HepG2 (cell line): ENCODE results near the gene TRRAP. TPM values are rescaled to one million over a fixed set of nuclear protein-coding genes. Genes with fewer than 3 reads are reported as not detected.

Source experiments
- ATAC-seq: fragments of 200-7000 bp; cut with Tn5 transposase; 3 replicates; pipeline ENCODE4 v1.9.1; 2020; ENCODE audit warnings: mild to moderate bottlenecking, moderate library complexity
- BruUV-seq: library from RNA; stranded (reverse); fragments of 400-500 nt; replicated peaks from 2 replicates; lab custom pipeline; 2021; lab: Mats Ljungman, UMichigan
- CTCF ChIA-PET: fragments of 300-600 bp; formaldehyde crosslinking; extraction: SDS; loops from one replicate; lab custom pipeline; 2021; ENCODE audit warnings: low total read pairs, inconsistent platforms, low intra/inter-chr PET ratio; lab: Yijun Ruan, JAX
- POLR2A ChIA-PET: fragments of 350-600 bp; sonication (Branson Sonifier 250); formaldehyde crosslinking; loops from one replicate; lab custom pipeline; 2020; ENCODE audit warnings: antibody characterized with exemption, inconsistent platforms; lab: Yijun Ruan, JAX
- DNase-seq: peaks from one replicate; pipeline ENCODE4 v3.0.0-alpha.2; 2015; ENCODE audit warnings: low spot score
- FAIRE-seq: peaks from 3 replicates; lab custom pipeline; 2011; peaks lifted over from hg19 to GRCh38; lab: Jason Lieb, UNC
- H2AFZ ChIP-seq: one replicate; pipeline ENCODE4 v1.6.1; 2011; ENCODE audit warnings: low read length, inconsistent platforms
- H3K27ac ChIP-seq: fragments of 300-600 bp; 3 replicates; pipeline ENCODE4 v1.8.0; 2011; ENCODE audit warnings: mixed run types, mild to moderate bottlenecking, mixed read lengths, low read length, inconsistent platforms; ENCODE audit not compliant: insufficient read depth; ENCODE audit errors: extremely low read length
- H3K27me3 ChIP-seq, 2 experiments: fragments of 200-600 bp in 1 of 2; 2 replicates in 1 of 2; 3 replicates in 1 of 2; pipeline versions ENCODE4 v1.6.0 to v1.8.0; 2011; ENCODE audit warnings: low read length in 2 of 2, mild to moderate bottlenecking in 2 of 2, moderate library complexity in 2 of 2, inconsistent platforms in 1 of 2; ENCODE audit not compliant: insufficient read depth in 2 of 2, control insufficient read depth in 1 of 2
- H3K36me3 ChIP-seq, 2 experiments: fragments of 200-600 bp in 1 of 2; replicated peaks in 1 of 2; 2 replicates in 1 of 2; 3 replicates in 1 of 2; pipeline versions ENCODE4 v1.5.1 to v1.8.0; 2011; ENCODE audit warnings: low read length in 2 of 2, inconsistent platforms in 1 of 2; ENCODE audit not compliant: insufficient read depth in 2 of 2, control insufficient read depth in 1 of 2
- H3K4me1 ChIP-seq: 2 replicates; pipeline ENCODE4 v1.5.1; 2012; ENCODE audit warnings: low read length, inconsistent platforms; ENCODE audit not compliant: insufficient read depth
- H3K4me2 ChIP-seq: 2 replicates; pipeline ENCODE4 v1.6.0; 2011; ENCODE audit warnings: low read depth, low read length, inconsistent platforms
- H3K4me3 ChIP-seq, 3 experiments: fragments of 200-600 bp in 1 of 3; sonication (generic), shearing (Covaris generic) in 1 of 3; replicated peaks in 1 of 3; 2 replicates each; pipeline ENCODE4 v1.5.1; 2011 to 2016; ENCODE audit warnings: low read length in 3 of 3, inconsistent platforms in 2 of 3, low read depth in 2 of 3, mild to moderate bottlenecking in 2 of 3, control low read depth in 1 of 3, mixed read lengths in 1 of 3; ENCODE audit not compliant: insufficient read depth in 1 of 3
- H3K79me2 ChIP-seq: one replicate; pipeline ENCODE4 v1.6.1; 2011; ENCODE audit warnings: low read length, inconsistent platforms; ENCODE audit not compliant: insufficient read depth
- H3K9ac ChIP-seq: 2 replicates; pipeline ENCODE4 v1.6.0; 2011; ENCODE audit warnings: mild to moderate bottlenecking, low read depth, low read length, inconsistent platforms; ENCODE audit not compliant: insufficient read depth
- H3K9me3 ChIP-seq: 2 replicates; pipeline ENCODE4 v1.5.1; 2012; ENCODE audit warnings: mild to moderate bottlenecking, low read length
- H4K20me1 ChIP-seq: 2 replicates; pipeline ENCODE4 v1.6.0; 2011; ENCODE audit warnings: inconsistent platforms, mild to moderate bottlenecking, low read length, moderate library complexity; ENCODE audit not compliant: insufficient read depth
- BCL6 ChIP-seq: IDR thresholded peaks from 2 replicates; pipeline ENCODE4 v1.6.1; 2016; ENCODE audit warnings: missing genetic modification reagents, missing compliant biosample characterization
- CREBL2 ChIP-seq: sonication (generic); formaldehyde crosslinking; IDR thresholded peaks from 2 replicates; pipeline ENCODE4 v1.8.1; 2023; ENCODE audit warnings: missing genetic modification reagents, mild to moderate bottlenecking, borderline replicate concordance
- FOXJ3 ChIP-seq: sonication (generic); formaldehyde crosslinking; IDR thresholded peaks from 2 replicates; pipeline ENCODE4 v1.4.0; 2020; ENCODE audit warnings: missing genetic modification reagents, mild to moderate bottlenecking, borderline replicate concordance
- RNF219 ChIP-seq: sonication (generic); formaldehyde crosslinking; IDR thresholded peaks from 2 replicates; pipeline ENCODE4 v1.5.0; 2020; ENCODE audit warnings: mild to moderate bottlenecking, missing genetic modification reagents
- ZNF674 ChIP-seq: sonication (generic); formaldehyde crosslinking; IDR thresholded peaks from 2 replicates; pipeline ENCODE4 v1.5.0; 2020; ENCODE audit warnings: low read depth, mild to moderate bottlenecking, missing genetic modification reagents
- WGBS: methylation state at CpG from one replicate; pipeline ENCODE4 v1.1.6; 2017; ENCODE audit warnings: low lambda C conversion rate; 5-methylcytosine and 5-hydroxymethylcytosine counted together
- in situ Hi-C: cut with HindIII; loops from 2 replicates; pipeline ENCODE4 v1.10.0; 2017; ENCODE audit warnings: low pct_unique_long_range_greater_than_20kb; ENCODE audit not compliant: extremely low pct_ligation_motif_present
- intact Hi-C: fragments of 100-400 bp; cut with micrococcal nuclease; formaldehyde crosslinking; loops from one replicate; pipeline ENCODE4 v1.10.0; 2022; ENCODE audit not compliant: unreplicated experiment
- polyA plus RNA-seq, 8 experiments: library from polyadenylated mRNA; depleted of rRNA in 3 of 8; stranded (reverse) in 7 of 8; unstranded in 1 of 8; fragments of >200 nt; fragmentation: Illumina TruSeq in 4 of 8; extraction: Trizol in 4 of 8; gene quantifications; 2 replicates each; pipeline versions ENCODE4 v1.2.1 to v1.2.3, GENCODE V29; 2011 to 2016; ENCODE audit warnings: low read depth in 4 of 8, missing spikeins in 1 of 8, mixed read lengths in 1 of 8; ENCODE audit not compliant: insufficient read depth in 1 of 8
- total RNA-seq, 5 experiments: library from RNA; depleted of rRNA; stranded (reverse); fragments of >200 nt; fragmentation: Illumina TruSeq; extraction: Trizol; gene quantifications; 2 replicates each; pipeline ENCODE4 v1.2.3, GENCODE V29; 2016; ENCODE audit warnings: low read depth in 1 of 5

TRRAP gene
- total and polyA plus RNA-seq, 2 of the 13 experiments (the other 11 are each of a cell fraction or from before 2014, with no cell fraction given), result 8.6 to 10.5 TPM

- Histone ChIP-seq H3K27ac (no peak overlapping the region), H3K9ac (no peak overlapping the region), H3K4me2 (no peak overlapping the region)
- FAIRE-seq, result no peak
- POLR2A ChIA-PET, result no interaction called here
- DNase-seq, result no peak
- intact Hi-C loops, result no loop called here
- TF ChIP-seq RNF219 (no peak), FOXJ3 (CRISPR knock-in tag) (no peak)
- TF ChIP-seq, all 625 proteins: peak for 0
- H3K79me2 ChIP-seq, result no peaks in the 10 kb centered on the region
- no peak overlapping the region for H2AFZ ChIP-seq
- no peaks in the 10 kb centered on the region for H3K27me3 ChIP-seq
- H3K9me3 ChIP-seq, result no peaks in the 10 kb centered on the region
- no TSS peak for BruUV-seq
- CTCF ChIA-PET, result no interaction called here
- in situ Hi-C loops, result no loop called here
- H4K20me1 ChIP-seq, result no peaks in the 10 kb centered on the region
- H3K4me1 ChIP-seq, result no peaks in the 10 kb centered on the region
- peaks cover 35 to 82% of the 10 kb centered on the region in 2 experiments for H3K36me3 ChIP-seq
- WGBS, result 94% methylated on average over 15 of the region's 15 CpGs
- ATAC-seq, result no peak
- H3K4me3 ChIP-seq, result no peak overlapping the region
Measured at GRCh38 chr7:98988641-98989040, 110.3 kb downstream of the TRRAP start.

- BruUV-seq, result no TSS peak
- Histone ChIP-seq H3K4me2 (no peak overlapping the region), H3K79me2 (no peaks in the 10 kb centered on the region), H3K27ac (no peak overlapping the region), H3K4me1 (no peaks in the 10 kb centered on the region), H3K9me3 (no peaks in the 10 kb centered on the region), H3K4me3 (no peak overlapping the region), H3K27me3 (no peaks in the 10 kb centered on the region), H3K36me3 (peaks cover 33 to 85% of the 10 kb centered on the region in 2 experiments), H4K20me1 (no peaks in the 10 kb centered on the region)
- 96% methylated on average over 6 of the region's 6 CpGs for WGBS
- CTCF ChIA-PET, result no interaction called here
- ATAC-seq (no peak), FAIRE-seq (no peak), DNase-seq (no peak)
- in situ Hi-C loops, result no loop called here
- POLR2A ChIA-PET, result no interaction called here
- TF ChIP-seq CREBL2 (CRISPR knock-in tag), result no peak
- no peak for TF ChIP-seq BCL6 (CRISPR knock-in tag)
- TF ChIP-seq ZNF674 (CRISPR knock-in tag), result no peak
- TF ChIP-seq, all 625 proteins: peak for 0
- no peak overlapping the region for H2AFZ ChIP-seq
- no peak overlapping the region for H3K9ac ChIP-seq
- intact Hi-C loops, result no loop called here
Measured at GRCh38 chr7:98990356-98990755, 112.0 kb downstream of the TRRAP start.
